ACC112 (cell line): Measurements from ENCODE around the gene STK16.
"Not testable (repeated sequence)": the region's sequence is repeated elsewhere in the genome, so short reads cannot be mapped to it uniquely, and the experiment has no call there.

Experiments used
- H2AFZ ChIP-seq: fragments of 200-600 bp; sonication (generic); one replicate; pipeline ENCODE4 v1.6.0; 2017; ENCODE audit warnings: antibody characterized with exemption, low read length; ENCODE audit not compliant: unreplicated experiment
- H3K27ac ChIP-seq: fragments of 200-600 bp; sonication (generic); 2 replicates; pipeline ENCODE4 v1.5.1; 2014; ENCODE audit warnings: low read depth, mild to moderate bottlenecking, antibody characterized with exemption, low read length, moderate library complexity
- H3K27me3 ChIP-seq: fragments of 200-600 bp; sonication (generic); 2 replicates; pipeline ENCODE4 v1.6.1; 2014; ENCODE audit warnings: mild to moderate bottlenecking, antibody characterized with exemption, low read length, moderate library complexity, mixed read lengths; ENCODE audit not compliant: insufficient read depth
- H3K36me3 ChIP-seq: fragments of 200-600 bp; sonication (generic); 2 replicates; pipeline ENCODE4 v1.6.1; 2016; ENCODE audit warnings: mild to moderate bottlenecking, antibody characterized with exemption, low read length, moderate library complexity, mixed read lengths; ENCODE audit not compliant: insufficient read depth
- H3K4me1 ChIP-seq: fragments of 200-600 bp; sonication (generic); one replicate; pipeline ENCODE4 v1.6.1; 2016; ENCODE audit warnings: low read length, mixed read lengths; ENCODE audit not compliant: insufficient read depth, unreplicated experiment, control insufficient read depth
- H3K4me3 ChIP-seq: fragments of 200-600 bp; sonication (generic); 2 replicates; pipeline ENCODE4 v1.5.1; 2014; ENCODE audit warnings: mild to moderate bottlenecking, low read depth, low read length
- H3K79me2 ChIP-seq: fragments of 200-600 bp; sonication (generic); one replicate; pipeline ENCODE4 v1.6.0; 2016; ENCODE audit warnings: low read length; ENCODE audit not compliant: control insufficient read depth, unreplicated experiment, insufficient read depth

The STK16 gene

GRCh38 chr2:219245148-219245898 lies at the start of gene STK16, which contains the start of gene GLB1L:
TSS of gene STK16 (plus strand) at chr2:219245479. CDS start at chr2:219246000, 521 bp downstream.
TSS of gene GLB1L (minus strand) at chr2:219245444. CDS start at chr2:219243573, 1,871 bp downstream.
- no peaks in the 10 kb centered on the region for H3K27me3 ChIP-seq
- peaks cover 39% of the 10 kb centered on the region for H3K4me1 ChIP-seq
- H2AFZ ChIP-seq = peak within 1 kb of the TSS; percentile 87
- peak within 1 kb of the TSS; percentile 97 for H3K4me3 ChIP-seq
- peaks cover 29% of the 10 kb centered on the region for H3K79me2 ChIP-seq
- H3K36me3 ChIP-seq = peaks cover 5% of the 10 kb centered on the region; the same call in 1 of the 2 replicates
- peak within 1 kb of the TSS; percentile 88 for H3K27ac ChIP-seq

- H3K4me1 ChIP-seq = no peaks in the 10 kb centered on the region
- no peak overlapping the region for H2AFZ ChIP-seq
- H3K4me3 ChIP-seq = no peak overlapping the region
- no peak overlapping the region for H3K27ac ChIP-seq
- no peaks in the 10 kb centered on the region for H3K79me2 ChIP-seq
- H3K36me3 ChIP-seq = no peaks in the 10 kb centered on the region
- peaks cover 7% of the 10 kb centered on the region; the same call in 1 of the 2 replicates for H3K27me3 ChIP-seq
Observed at GRCh38 chr2:219197388-219197787, 47.9 kb upstream of the STK16 start.

GRCh38 chr2:219198974-219199373 lies 46.3 kb upstream of the STK16 start:
- Histone ChIP-seq H2AFZ (no peak overlapping the region), H3K4me3 (no peak overlapping the region), H3K27ac (no peak overlapping the region), H3K36me3 (no peaks in the 10 kb centered on the region), H3K4me1 (no peaks in the 10 kb centered on the region), H3K27me3 (peaks cover 7% of the 10 kb centered on the region; the same call in 1 of the 2 replicates), H3K79me2 (no peaks in the 10 kb centered on the region)

GRCh38 chr2:219199470-219200211 lies 45.6 kb upstream of the STK16 start:
- Histone ChIP-seq H3K27me3 (peaks cover 7% of the 10 kb centered on the region; the same call in 1 of the 2 replicates), H2AFZ (no peak overlapping the region), H3K79me2 (no peaks in the 10 kb centered on the region), H3K4me3 (no peak overlapping the region), H3K4me1 (no peaks in the 10 kb centered on the region), H3K27ac (no peak overlapping the region), H3K36me3 (no peaks in the 10 kb centered on the region)

- not testable (repeated sequence) for H3K4me1 ChIP-seq, H3K79me2 ChIP-seq, H2AFZ ChIP-seq, H3K27ac ChIP-seq, H3K27me3 ChIP-seq, H3K4me3 ChIP-seq, H3K36me3 ChIP-seq
Observed at GRCh38 chr2:219200502-219201326, 44.6 kb upstream of the STK16 start.

- not testable (repeated sequence) for H3K79me2 ChIP-seq, H3K27me3 ChIP-seq, H2AFZ ChIP-seq, H3K27ac ChIP-seq, H3K36me3 ChIP-seq, H3K4me1 ChIP-seq, H3K4me3 ChIP-seq
Observed at GRCh38 chr2:219201331-219201730, 43.9 kb upstream of the STK16 start.

- Histone ChIP-seq H3K4me3 (no peak overlapping the region), H3K79me2 (no peaks in the 10 kb centered on the region), H3K27me3 (no peaks in the 10 kb centered on the region), H3K36me3 (peaks cover 2% of the 10 kb centered on the region; the same call in 1 of the 2 replicates), H3K4me1 (peaks cover 23% of the 10 kb centered on the region), H2AFZ (no peak overlapping the region), H3K27ac (no peak overlapping the region)
Observed at GRCh38 chr2:219204425-219205164, 40.7 kb upstream of the STK16 start.

- Histone ChIP-seq H3K27ac (no peak overlapping the region), H3K36me3 (peaks cover 2% of the 10 kb centered on the region; the same call in 1 of the 2 replicates), H3K4me1 (peaks cover 23% of the 10 kb centered on the region), H3K79me2 (no peaks in the 10 kb centered on the region), H3K4me3 (no peak overlapping the region), H2AFZ (no peak overlapping the region), H3K27me3 (no peaks in the 10 kb centered on the region)
Observed at GRCh38 chr2:219205165-219205538, 40.1 kb upstream of the STK16 start.

GRCh38 chr2:219205981-219206327 lies 39.3 kb upstream of the STK16 start:
- Histone ChIP-seq H3K36me3 (peaks cover 2% of the 10 kb centered on the region; the same call in 1 of the 2 replicates), H3K4me1 (peaks cover 23% of the 10 kb centered on the region), H2AFZ (peak overlapping the region; percentile 88), H3K4me3 (peak overlapping the region; percentile 86), H3K27me3 (no peaks in the 10 kb centered on the region), H3K27ac (peak overlapping the region; percentile 71), H3K79me2 (no peaks in the 10 kb centered on the region)
